D341Med (cell line): ENCODE results near the gene CCDC97.
"Not testable (repeated sequence)": the region's sequence is repeated elsewhere in the genome, so short reads cannot be mapped to it uniquely, and the experiment has no call there.

ENCODE experiments used
- DNase-seq: peaks from one replicate; pipeline ENCODE4 v3.0.0; 2012; ENCODE audit warnings: low spot score

CCDC97 gene

DNA sequence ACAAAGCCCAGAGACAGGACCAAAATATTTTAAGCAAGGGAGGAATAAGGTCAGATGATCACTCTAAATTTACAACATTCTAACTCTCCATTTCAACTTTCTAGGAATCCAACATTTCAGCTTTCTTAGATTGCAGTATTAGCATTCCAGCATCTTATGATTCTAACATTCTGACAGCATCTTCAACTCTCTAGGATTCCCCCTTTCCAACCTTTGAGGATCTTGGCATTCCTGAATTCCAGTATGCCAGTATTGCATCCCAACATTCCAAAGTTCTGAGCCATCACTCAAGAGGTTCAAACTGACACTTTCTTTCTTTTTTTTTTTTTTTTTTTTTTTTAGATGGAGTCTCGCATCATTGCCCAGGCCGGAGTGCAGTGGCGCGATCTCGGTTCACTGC is 30.0 kb downstream of the CCDC97 start:
- DNase-seq: no peak

DNA sequence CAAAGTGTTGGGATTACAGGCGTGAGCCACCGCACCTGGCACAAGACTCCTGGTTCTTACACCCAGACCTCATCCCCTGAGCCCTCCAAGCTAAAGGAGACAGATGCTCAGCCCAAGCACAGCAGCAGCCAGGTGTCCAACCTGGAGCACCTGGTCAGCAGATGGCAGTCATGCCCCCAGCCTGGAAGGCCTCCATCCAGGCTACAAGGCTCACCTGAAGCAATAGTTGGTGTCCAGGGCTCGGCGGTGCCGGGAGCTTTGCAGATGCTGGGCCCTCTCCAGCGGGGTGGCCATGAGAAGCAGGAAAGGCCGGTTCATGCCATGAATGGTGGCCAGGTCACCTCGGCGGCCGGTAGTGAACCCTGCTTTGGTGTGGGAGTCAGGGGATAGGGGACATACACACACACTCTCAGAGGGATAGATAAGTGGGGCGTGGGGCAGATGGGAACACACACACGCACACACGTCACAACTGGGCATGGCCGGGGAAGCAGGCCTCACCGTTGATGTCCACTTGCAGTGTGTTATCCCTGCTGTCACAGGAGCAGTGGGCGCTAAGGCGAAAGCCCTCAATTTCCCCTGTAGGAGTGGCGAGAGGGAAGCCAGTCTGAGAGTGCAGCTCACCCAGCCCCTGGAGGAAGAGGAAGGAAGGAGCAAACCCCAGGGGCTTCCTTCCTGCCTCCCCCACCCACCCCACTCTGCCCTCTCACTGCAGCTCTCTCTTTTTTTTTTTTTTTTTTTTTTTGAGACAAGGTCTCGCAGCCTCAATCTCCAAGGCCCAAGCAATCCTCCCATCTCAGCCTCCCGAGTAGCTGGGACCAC is 31.9 kb downstream of the CCDC97 start:
- DNase-seq: no peak

DNA sequence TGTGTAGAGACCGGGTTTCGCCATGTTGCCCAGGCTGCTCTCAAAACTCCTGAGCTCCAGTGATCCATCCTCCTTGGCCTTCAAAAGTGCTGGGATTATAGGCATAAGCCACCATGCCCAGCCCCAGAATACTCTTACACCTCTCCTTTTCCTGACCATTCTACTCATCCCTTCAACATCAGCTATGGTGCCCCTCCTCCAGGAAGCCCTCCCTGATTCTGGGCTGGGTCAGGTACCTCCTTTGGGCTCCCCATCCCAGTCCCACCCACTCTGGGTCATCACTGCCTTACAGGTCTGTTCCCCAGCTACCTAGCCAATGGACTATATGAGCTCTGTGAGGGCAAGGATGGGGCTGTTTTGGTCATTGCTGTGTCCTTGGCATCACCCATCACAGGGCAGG is 34.2 kb downstream of the CCDC97 start:
- DNase-seq: no peak

DNA sequence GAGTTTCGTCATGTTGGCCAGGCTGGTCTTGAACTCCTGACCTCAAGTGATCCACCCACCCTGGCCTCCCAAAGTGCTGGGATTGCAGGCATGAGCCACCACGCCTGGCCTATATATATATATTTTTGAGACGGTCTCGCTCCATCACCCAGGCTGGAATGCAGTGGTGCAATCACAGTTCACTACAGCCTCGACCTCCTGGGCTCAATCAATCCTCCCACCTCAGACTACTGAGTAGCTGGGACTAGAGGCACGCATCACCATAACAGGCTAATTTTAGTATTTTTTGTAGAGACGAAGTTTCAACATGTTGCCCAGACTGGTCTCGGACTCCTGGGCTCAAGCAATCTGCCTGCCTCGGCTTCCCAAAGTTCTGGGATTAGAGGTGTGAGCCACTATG is 36.9 kb downstream of the CCDC97 start:
- not testable (repeated sequence) for DNase-seq

DNA sequence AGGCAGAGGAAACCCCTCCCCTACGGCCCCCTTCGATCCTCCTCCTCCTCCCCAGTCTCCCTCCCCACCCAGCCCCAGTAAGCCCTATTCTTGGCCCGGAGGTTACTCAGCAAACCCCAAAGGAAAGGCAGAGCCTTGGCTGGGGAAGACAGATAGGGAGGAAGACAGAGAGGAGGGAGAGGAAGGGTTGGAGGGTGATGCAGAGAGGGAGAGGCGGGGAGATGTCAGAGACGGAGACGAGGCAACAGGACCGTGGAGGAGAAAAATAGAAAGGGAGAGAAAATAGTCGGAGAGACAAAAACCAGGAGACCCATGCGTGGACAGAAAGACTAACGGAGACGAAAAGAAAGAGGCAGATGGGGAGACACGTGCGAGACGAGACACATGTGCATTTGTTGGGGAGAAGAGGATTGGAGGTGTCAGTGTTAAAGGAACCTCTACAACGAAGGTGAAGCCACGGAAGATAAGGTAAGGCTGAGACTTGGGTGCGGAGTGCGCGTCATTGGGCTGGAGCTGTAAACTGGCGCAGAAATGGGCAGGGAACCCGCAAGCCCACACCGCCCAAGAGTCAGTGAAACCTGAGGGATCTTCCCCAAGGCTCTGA is 40.9 kb downstream of the CCDC97 start:
- DNase-seq: no peak

DNA sequence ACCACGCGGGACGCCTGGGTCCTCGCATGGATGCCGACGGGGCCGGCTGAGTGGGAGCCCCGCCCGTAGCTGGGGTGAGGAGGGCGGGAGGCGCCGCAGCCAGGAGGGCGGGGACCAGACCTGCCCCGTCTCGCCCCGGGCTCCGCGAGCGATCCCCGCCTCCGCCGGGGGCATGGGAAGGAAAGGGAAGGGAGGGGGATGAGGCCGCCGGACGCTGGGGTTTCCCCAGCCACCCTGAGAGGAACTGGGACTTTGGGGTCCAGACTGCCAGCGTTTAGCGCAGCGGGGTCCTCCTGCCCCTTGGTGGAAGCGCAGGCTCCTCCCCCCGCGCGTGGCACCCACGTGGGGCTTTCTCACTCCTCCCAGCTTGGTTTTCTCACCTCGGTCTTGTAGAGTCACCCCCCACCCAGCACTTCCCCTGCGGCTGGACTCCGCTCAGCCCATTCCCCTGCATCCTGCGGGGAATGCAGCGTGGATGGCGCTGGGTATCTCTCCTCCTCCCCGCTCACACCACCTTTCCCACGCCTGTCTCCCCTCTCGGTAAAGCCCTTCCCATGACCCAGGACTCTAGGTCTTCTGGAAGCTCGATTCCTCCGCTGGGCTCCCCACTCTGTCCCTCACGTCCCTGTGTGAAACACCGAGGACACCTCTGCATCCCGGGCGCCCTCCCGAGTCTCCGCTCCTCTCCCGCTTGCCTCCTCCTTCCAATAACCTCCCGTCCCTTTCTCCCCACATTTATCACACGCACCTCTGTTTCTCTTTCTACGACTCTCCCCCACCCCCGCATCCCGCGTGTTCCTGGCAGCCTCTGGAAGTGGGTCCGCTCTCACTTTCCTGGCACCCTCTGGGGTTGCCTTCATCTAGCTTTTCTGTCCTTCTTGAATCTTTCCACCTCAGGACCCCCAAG is 41.6 kb downstream of the CCDC97 start:
- DNase-seq: peak; percentile 85

DNA sequence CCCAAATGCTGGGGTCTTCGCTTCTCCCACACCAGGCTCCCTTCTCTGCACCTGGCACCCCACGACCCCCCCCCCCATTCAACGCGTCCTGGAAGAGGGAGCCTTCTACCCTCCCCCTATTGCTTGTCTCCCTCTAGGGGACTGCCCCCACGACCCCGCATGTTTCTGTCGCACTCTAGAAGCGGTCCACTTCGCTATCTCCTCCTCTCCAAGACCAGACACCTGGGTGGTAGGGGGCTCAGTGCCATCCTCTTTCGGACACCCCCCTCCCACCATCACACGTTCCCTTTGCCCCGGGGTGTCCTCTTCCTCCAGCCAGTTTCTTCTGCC is 42.3 kb downstream of the CCDC97 start:
- DNase-seq: no peak

DNA sequence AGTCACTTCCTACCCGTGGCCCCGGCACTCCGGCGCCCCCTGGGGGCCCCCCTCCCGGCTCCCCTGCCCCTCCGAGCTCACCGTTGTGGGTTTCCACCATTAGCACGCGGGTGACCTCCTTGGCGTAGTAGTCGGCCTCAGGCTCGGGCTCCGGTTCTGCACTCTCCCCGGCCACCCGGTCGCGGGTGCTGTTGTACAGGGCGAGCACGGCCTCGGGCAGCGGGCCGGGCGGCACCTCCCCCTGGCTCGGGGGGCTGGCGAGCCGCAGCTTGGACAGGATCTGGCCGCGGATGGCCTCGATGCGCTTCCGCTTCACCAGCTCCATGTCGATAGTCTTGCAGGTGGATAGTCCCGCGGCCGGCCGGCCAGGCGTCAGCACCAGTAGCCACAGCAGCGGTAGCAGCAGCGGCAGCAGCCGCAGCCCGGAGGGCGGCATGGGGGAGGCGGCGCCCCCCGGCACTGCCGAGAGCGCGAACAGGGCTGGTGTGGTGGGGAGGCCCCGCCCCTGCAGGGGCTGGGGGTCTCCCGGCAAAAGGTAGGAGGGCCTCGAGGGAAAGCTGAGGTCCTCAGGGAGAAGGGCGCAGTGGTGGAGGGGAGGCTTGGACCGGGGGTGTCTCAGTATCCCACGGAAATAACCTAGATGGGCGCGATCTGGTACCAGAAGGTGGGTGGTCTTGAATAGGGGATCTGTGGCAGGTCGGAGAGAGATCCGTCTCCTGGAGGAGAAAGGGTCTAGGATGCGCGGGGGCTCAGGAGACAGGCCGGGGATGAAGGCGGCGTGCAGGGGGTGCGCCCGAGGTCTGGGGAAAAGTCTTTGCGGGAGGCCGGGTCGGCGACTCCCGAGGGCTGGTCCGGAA is 42.9 kb downstream of the CCDC97 start:
- peak; percentile 81 for DNase-seq

DNA sequence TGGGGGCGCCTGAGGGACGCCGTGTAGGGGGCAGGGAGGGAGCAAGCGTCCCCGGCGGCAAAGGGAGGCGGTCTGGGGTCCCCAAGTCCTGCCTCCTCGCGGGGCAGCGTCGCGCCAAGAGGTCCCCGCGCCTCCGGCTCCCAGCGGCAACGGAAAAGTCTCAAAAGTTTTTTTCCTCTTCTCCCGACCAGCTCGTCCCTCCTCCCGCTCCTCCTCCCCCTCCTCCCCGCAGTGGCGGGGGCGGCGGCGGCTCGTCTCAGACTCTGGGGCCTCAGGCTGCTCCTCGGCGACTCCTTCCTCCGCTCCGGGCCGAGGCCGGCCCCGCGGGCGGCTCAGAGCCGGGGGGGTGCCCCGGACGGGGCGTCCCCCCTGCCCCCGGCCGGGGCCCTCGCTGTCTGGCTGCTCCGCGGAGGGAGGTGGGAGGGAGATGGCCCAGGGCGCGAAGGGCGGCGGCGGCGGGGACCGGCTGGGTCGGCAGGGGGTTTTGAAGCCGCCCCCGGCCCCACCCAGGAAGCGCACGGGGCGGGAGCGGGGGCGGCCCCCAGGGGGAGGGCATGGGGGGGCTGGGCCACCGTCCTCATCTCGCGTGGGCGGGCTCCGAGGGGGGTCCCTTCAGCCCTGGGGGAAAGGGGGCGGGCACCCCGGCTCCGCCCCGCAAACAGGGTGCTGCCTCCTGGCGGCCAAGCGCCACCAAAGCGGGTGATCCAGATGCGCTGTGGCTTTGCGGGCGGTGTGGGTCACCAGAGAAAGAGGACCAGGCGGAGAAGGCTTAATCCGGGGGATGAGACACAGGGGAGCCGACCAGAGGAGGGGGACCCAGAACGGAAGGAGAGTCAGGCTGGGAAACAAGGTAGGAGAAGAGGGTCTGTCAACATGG is 43.7 kb downstream of the CCDC97 start, which contains the start of gene TGFB1:
TGFB1 (minus strand) TSS at position 457 of the 877 bp plus-strand sequence. CDS start 878 bp downstream, outside the sequence.
- peak; percentile 93 for DNase-seq

DNA sequence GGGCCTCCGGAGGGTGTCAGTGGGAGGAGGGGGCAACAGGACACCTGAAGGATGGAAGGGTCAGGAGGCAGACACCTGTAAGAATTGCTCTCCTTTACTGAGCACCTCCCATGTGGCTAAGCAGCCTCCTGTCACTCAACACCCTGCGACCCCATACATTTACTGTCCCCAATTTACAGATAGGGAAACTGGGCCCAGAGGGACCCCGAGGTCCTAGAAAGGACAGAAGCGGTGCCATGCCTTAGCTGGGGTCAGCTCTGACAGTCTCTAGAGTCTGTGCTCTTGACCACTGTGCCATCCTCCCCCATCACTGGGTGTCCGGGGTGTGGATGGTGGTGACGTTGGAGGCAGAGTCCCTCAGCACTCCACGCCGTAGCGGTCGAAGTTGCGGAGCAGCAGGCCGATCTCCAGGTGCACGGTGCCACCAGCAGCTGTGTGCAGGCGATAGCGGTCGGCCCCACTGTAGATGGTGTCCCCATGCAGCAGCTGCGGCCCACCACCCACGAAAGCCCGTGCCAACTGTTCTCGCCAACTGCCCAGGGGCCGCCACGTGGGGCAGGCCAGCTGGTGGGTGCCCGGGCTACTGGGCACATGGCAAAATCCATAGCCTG is 44.5 kb downstream of the CCDC97 start:
- no peak for DNase-seq

DNA sequence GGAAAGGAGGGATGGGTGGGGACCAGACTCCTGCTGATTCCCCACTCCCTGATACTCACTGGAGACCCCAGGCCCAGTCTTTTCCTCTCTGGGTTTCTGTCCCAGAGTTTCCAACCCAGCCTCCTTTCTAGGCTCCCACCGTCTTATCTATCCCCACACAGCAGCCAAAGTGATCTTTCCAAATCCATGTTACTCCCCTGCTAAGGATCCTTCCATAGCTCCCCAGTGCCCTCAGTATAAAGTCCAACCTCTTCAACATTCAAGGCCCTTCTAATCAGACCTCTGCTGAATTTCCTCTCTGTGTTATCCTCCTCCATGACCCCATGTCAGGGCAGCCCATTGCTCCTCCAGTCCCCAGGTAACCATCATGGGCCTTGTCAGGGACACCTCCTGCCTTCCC is 45.1 kb downstream of the CCDC97 start:
- DNase-seq: no peak

DNA sequence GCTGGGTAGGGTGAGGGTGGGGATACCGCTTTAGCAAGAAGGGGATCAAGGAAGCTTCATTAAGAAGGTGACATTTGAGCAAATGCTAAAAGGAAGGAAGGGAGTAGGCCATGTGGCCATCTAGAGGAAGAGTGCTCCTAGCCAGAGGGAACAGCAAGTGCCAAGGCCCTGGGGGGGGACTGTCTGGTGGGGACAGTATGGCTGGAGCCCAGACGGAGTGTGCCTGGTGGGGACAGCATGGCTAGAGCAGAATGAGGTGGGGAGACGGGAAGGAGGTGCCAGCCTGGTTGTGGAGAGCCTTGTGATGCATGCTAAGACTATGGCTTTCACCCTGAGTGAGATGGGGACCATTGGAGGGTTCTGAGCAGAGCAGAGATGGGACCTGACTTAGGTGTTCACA is 45.8 kb downstream of the CCDC97 start:
- no peak for DNase-seq

DNA sequence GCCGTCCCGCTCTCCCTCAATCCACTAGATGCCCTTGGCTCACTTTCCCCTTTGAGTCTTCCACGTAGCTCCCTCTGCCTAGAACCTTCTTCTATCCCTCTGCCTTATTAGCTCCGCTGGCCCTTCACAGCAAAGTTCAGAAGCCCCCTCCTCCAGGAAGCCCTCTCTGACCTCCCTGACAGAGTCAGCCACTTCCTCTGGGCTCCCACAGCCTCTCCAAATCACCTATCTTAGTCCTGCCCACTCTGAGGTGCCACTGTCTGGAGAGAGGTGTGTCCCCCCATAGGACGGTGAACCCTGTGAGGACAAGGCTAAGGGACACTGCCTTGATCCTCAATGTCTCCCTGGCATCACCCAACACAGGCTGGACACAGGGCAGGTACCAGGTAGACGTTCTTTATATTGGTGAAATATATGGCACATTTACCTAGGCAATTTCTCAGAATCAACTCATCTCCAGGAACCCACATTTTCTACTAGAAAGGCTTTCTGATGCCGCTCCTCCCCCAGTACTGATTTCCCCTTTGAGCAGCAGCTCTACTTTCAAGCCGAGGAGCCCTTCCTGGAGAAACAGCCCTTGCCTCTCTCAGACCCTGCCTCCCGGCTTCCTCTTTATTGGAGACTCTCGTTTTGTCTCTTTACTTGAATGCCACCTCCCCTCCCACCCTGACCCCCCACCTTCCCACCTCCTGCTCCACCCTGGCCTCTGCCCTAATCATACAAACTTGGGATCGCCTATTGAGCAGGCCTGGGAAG is 47.2 kb downstream of the CCDC97 start:
- DNase-seq: no peak

DNA sequence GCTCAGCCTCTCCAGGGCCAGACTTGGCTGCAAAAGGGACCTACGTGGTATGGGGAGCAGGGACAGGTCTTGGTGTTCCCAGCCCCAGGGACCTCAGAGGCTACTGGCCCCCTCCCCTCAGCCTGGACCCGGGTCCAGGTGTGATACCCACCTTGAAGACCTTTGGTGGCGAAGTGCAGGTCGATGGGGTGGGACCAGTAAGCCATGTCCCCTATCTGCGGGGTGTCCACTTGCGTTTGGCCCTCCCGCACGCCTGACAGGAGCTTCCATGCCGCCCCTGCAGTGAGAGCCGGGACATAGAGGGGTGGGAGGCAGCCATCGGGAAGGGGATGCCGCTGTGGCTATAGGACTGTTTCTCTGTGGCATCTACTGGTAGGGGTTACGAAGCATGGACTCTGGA is 47.8 kb downstream of the CCDC97 start:
- no peak for DNase-seq

DNA sequence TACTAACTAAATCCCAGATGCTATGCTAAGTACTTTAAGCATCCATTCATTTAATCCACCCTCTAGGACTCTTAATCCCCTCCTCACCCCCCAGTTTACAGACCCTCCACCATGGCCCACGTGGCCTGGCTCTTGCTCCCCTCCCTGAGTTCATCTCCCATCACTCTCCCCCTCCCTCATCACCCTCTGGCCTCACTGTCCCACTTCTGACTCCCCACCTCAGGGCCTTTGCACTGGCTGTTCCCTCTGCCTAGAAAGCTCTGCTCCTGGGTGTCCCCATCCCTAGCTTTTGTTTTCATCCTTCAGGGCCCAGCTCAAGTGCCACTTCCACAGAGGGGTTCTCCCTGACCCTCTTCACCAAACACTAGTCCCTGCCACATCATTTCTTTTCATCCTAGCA is 49.8 kb downstream of the CCDC97 start:
- no peak for DNase-seq

DNA sequence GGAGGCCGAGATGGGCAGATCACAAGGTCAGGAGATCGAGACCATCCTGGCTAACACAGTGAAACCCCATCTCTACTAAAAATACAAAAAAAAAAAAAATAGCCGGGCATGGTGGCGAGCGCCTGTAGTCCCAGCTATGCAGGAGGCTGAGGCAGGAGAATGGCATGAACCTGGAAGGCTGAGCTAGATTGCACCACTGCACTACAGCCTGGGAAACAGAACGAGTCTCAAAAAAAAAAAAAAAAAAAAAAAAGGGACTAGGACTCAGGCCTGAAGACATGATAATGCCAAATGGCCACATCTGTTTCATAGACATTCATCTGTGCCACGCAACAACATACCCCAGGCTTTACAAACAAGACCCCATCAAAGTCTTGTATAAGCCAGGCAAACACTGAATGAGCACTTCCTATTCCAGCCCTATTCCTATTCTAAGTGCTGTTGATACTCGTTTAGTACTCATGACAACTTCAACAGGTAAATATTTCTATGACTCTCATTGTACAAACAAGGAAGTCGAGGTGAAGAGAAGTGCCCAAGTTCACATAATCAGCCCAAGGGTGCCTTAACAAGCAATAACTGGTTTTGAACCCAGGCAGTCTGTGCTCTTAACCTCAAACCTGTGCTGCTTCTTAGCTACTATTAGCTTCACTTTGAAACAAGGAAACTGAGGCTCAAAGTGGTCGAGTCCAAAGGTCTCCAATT is 52.3 kb downstream of the CCDC97 start:
- DNase-seq: no peak

DNA sequence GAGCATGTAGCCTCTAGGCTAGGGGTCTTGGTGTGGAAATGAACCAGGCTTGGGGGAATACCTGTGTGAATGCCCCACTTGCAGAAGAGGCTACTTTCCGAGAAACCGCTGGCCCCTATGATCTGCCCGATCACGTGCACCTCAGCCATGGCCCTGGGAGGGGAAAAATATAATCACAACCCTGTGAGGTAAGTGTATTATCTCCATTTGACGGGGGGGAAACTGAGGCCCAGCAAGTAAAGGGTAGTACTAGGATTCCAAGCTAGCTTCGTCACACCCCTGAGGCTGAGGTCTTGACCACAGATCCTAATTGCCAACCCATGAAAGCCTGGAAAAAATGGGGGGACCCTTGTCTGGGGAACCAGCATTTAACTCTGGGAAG is 53.4 kb downstream of the CCDC97 start:
- no peak for DNase-seq

DNA sequence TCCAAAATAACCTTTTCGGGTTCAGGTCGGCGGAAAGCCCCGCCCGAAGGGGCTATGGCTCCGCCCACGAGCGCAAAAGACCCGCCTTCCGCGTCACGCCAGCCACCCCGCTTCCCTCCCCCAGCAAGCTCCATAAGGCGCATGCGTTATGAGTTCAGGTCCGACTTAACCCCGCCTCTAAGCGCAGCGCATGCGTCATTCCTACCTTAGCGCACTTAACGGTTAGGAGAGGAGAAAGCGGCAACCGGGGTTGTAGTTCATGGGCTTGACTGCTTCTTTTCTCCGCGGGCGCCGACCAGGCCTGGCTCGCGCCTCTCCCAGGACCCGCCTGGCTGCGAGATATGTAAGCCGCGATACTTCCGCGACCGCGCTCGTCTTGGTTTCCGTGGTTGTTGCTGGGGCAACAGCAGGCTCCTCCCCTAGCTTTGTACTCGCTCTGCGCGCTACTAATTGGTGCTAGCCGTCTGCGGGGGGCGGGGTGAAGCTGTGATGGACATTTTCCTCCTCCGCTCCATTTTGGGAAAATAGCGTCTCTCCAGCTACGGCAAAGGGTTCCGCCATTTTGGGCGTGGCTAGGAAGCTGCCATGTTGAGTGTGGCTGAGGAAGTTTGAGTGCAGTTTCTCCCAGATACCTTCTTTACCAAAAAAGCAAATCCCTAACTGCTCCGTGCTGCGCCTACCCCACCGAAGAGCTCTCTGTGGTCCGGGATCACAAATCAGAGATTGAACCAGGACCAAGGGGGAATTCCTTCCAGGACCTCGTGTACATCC is 54.0 kb downstream of the CCDC97 start, which contains the start of gene B9D2:
B9D2 (minus strand) TSS at position 397 of the 771 bp plus-strand sequence. CDS start 630 bp downstream, outside the sequence.
- DNase-seq: peak; percentile 96
